Germinal center (tissue), 1 donor: ENCODE data around the gene GIPC3.

Experiments
- DNase-seq: peaks from one replicate; pipeline ENCODE4 v3.0.0; 2012; ENCODE audit warnings: mixed read lengths, low spot score

GIPC3 gene

GRCh38 chr19:3638208-3639193 lies 53.2 kb downstream of the GIPC3 start:
- DNase-seq, result no peak

DNA sequence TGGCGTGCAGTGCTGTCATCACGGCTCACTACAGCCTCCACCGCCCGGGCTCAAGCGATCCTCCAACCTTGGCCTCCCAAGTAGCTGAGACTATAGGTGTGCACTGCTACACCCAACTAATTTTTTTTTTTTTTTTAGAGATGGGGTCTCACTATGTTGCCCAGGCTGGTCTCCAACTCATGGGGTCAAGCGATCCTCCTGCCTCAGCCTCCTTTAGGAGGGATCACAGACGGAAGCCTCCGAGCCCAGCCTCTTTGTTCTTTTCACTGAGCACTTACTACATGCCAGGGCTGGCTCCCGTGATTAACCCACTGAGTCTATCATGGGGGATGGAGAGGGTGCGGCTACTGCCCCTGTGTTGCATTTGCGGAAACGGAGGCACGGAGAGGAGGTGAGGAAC lies 54.2 kb downstream of the GIPC3 start:
- no peak for DNase-seq

GRCh38 chr19:3641515-3642269 lies 56.4 kb downstream of the GIPC3 start:
- no peak for DNase-seq

DNA sequence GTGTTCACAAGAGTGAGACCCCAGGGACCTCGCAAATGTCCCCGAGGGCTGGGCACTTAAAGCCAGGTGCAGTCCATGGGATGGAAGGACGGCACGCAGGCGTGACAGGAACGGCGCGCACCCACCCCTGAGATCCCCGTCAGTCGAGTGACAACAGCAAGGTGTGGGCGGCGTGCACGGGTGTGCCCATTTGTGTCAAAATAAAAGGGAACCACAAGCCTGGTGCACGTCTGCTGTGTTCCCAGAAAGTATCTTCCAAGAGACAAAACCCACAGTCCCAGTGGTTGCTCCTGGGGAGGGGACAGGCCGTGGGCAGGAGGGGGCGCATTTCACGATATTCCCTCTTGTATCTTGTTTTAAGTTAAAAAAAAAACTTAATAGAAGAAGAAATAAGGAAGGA lies 57.0 kb downstream of the GIPC3 start:
- no peak for DNase-seq
